ENCODE data around the gene SMIM43. TPM values are rescaled to one million over a fixed set of nuclear protein-coding genes. Genes with fewer than 3 reads are reported as not detected.

SMIM43 gene
- total and polyA plus RNA-seq, 2 donors (not counting 3 experiments of a cell fraction or from before 2014, with no cell fraction given) = 0.18 TPM; not detected in 1

- dilution Hi-C loops (cut with MboI; ENCODE audit: extremely low pct_ligation_motif_present, low sequenced_read_pairs) = loop anchor here (25.0 kb wide), 1 partner anchor 252 kb away; no protein-coding TSS in a partner anchor
- Histone ChIP-seq H3K9me1 (replicated peaks; ENCODE audit: control insufficient read depth, extremely low read depth, insufficient read depth, low read length) (no peaks in the 10 kb centered on the region), H2AFZ (ENCODE audit: low read depth, low read length) (no peak overlapping the region), H3K4me2 (ENCODE audit: insufficient read depth, low read length) (no peak overlapping the region), H4K20me1 (replicated peaks; ENCODE audit: control insufficient read depth, extremely low read depth, insufficient read depth, low read length) (no peaks in the 10 kb centered on the region), H3K27me3 (ENCODE audit: control insufficient read depth in 2 of 2, insufficient read depth in 2 of 2, low read length in 2 of 2) (peaks cover 0 to 3% of the 10 kb centered on the region in 2 experiments), H3K79me2 (ENCODE audit: control insufficient read depth, insufficient read depth, low read length) (no peaks in the 10 kb centered on the region), H3K9me3 (replicated peaks; ENCODE audit: control insufficient read depth, insufficient read depth, low read length) (no peaks in the 10 kb centered on the region), H3K4me3 (replicated peaks in 1 of 3; ENCODE audit: insufficient read depth in 1 of 3, low read depth in 1 of 3, low read length in 3 of 3) (no peak overlapping the region), H3K4me1 (ENCODE audit: control insufficient read depth, extremely low read depth, insufficient read depth, low read length) (no peaks in the 10 kb centered on the region), H3K9ac (replicated peaks; ENCODE audit: extremely low read depth, insufficient read depth, low read length) (no peak overlapping the region), H3K36me3 (ENCODE audit: control insufficient read depth in 2 of 2, extremely low read depth in 1 of 2, insufficient read depth in 2 of 2, low read length in 2 of 2) (no peaks in the 10 kb centered on the region), H3K27ac (ENCODE audit: insufficient read depth, low read depth, low read length) (no peak overlapping the region)
- DNase-seq (ENCODE audit: low read depth, low spot score) (no peak), FAIRE-seq (no peak)
- intact Hi-C loops (cut with micrococcal nuclease) = loop anchor here (5.0 kb wide), 2 partner anchors 82 to 547 kb away; no protein-coding TSS in a partner anchor
- no TSS peak for BruUV-seq (replicated peaks)
- no peak for TF ChIP-seq POLR2AphosphoS5 (IDR thresholded peaks at IDR 0.05; ENCODE audit: insufficient read depth, low read depth, low read length)
- TF ChIP-seq MAX (IDR thresholded peaks at IDR 0.05; ENCODE audit: insufficient read depth, insufficient read length) = no peak
- no peak for TF ChIP-seq JUN (IDR thresholded peaks at IDR 0.05; ENCODE audit: borderline replicate concordance, insufficient read depth, insufficient read length, low read depth)
- no peak for TF ChIP-seq FOS (IDR thresholded peaks at IDR 0.05; ENCODE audit: borderline replicate concordance, insufficient read depth, low read length)
- ChIA-PET POLR2A (no interaction called here), CTCF (interaction anchor here (0.8 to 2.6 kb wide), 5 partner anchors 14 to 547 kb away, joined by 3 to 72 read pairs (median 3); no protein-coding TSS in a partner anchor)
Measured at GRCh38 chr4:121738780-121739535, 26.0 kb downstream of the SMIM43 start.

All from endothelial cell of umbilical vein (primary cell).